HFF-Myc (cell line): Measurements from ENCODE around the gene ZDHHC8.

Source experiments
- DNase-seq: peaks from one replicate; pipeline ENCODE4 v3.0.0-alpha.2; 2011; ENCODE audit warnings: low read depth; ENCODE audit errors: extremely low read depth
- H3K4me3 ChIP-seq: replicated peaks from 2 replicates; pipeline ENCODE4 v1.5.1; 2011; ENCODE audit warnings: low read depth, mild to moderate bottlenecking, control low read depth, low read length
- TF ChIP-seq, protein P1 (sequence below): IDR thresholded peaks from 2 replicates; pipeline ENCODE4 v1.5.1; 2012; ENCODE audit warnings: mild to moderate bottlenecking, low read depth, low read length, control low read depth; ENCODE audit errors: missing control alignments

ZDHHC8 gene

DNA sequence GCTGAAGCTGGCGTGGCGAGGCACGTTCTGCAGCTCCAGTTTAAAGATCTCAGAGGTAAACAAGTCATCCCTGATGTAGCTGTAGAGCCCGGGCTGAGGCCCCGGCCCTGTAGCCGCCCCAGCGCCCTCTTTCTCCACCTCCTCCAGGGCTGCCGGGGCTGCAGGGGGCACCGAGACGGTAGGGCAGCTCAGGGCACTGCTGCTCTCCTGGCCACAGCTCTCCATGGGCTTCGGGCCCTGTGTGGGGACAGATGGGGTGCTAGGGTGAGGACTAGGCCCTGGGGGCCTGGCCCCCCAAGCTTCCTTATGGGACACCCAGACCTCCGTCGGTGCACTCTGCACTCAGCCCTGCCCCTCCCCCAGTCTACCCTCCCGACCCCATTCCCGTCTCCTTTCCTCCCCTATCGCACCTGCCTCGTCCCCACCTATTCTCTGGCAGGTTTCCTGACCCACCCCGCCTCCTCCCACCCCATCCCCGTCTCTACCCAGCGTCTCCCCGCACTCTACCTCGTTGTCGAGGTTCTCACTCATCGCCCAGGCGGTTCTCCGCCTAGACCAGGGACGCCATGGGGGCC, 15.1 kb upstream of the ZDHHC8 start:
- TF ChIP-seq, protein P1, sequence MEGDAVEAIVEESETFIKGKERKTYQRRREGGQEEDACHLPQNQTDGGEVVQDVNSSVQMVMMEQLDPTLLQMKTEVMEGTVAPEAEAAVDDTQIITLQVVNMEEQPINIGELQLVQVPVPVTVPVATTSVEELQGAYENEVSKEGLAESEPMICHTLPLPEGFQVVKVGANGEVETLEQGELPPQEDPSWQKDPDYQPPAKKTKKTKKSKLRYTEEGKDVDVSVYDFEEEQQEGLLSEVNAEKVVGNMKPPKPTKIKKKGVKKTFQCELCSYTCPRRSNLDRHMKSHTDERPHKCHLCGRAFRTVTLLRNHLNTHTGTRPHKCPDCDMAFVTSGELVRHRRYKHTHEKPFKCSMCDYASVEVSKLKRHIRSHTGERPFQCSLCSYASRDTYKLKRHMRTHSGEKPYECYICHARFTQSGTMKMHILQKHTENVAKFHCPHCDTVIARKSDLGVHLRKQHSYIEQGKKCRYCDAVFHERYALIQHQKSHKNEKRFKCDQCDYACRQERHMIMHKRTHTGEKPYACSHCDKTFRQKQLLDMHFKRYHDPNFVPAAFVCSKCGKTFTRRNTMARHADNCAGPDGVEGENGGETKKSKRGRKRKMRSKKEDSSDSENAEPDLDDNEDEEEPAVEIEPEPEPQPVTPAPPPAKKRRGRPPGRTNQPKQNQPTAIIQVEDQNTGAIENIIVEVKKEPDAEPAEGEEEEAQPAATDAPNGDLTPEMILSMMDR = no peak
- peak overlapping the region; percentile 87 for H3K4me3 ChIP-seq
- no peak for DNase-seq

DNA sequence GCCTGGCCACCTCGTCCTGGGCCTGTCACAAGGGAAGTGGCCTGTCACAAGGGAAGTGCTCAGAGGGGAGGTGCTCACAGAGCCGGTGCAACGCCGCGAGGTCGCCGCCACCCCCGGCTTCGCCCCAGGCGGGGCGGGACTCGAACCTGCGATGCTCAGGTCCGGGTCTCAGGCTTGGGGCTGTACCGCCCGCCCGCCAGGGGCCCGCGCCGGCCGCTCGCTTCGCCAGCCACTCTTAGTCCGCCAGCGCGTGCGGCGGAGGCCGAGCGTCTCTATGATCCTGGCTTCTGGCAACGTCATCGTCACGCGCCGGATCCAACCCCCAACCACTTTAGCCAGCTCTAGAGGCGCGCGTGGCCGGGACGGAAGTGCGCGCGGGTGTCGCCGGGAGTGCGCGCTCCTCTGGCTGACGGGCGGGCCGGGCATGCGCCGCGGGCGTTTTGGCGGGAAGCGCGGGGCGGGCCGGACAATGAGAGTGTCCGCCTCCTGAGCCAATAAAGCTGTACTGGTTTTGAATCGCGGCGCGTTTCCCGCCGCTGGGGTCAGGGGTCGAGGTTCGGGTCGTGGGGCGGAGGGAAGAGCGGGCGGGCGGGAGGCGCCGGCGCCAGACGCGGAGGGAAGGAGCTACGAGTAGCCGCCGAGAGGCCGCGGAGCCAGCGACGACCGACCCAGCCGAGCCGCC, 14.5 kb upstream of the ZDHHC8 start, which contains the start of gene TRMT2A:
Gene TRMT2A, minus strand, starts transcription at position 276 of the 682 bp plus-strand sequence. CDS start 320 bp downstream, outside the sequence.
- peak within 1 kb of the TSS; percentile 87 for H3K4me3 ChIP-seq
- TF ChIP-seq, protein P1 = no peak
- DNase-seq = peak; percentile 91

DNA sequence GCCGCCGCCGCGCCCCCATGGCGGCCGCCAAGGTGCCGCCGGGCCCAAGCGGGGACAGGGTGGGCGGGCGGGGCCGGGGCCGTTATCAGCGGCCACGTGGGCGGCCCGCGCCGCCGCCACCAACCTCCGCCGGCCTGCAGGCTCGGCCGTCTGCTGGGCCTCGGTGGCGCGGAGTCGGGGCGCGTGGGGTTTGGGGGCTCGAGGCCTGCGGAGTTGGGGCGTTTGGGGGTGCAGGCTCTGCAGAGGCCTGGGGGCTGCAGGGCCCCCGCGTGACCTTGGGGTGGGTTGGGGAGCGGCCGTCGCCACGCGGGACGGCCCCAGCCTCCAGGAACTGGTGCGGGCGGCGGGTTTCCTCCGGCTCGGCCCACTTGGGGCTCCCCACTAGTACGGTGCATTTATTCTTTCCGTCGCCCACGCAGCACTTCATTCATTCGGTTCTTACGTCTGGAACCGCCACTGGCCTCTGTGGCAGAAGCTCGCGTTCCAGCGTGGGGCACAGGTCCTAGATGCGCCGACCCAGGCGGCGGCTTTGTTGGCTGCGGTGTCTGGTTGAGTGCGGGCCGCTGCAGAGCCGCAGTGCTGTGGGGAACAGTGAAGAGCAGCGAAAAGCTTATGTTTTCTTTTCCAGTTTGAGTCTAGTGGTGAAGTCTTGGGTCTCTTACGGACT, 13.8 kb upstream of the ZDHHC8 start:
- TF ChIP-seq, protein P1 = no peak
- DNase-seq = no peak
- H3K4me3 ChIP-seq = peak overlapping the region; percentile 87

DNA sequence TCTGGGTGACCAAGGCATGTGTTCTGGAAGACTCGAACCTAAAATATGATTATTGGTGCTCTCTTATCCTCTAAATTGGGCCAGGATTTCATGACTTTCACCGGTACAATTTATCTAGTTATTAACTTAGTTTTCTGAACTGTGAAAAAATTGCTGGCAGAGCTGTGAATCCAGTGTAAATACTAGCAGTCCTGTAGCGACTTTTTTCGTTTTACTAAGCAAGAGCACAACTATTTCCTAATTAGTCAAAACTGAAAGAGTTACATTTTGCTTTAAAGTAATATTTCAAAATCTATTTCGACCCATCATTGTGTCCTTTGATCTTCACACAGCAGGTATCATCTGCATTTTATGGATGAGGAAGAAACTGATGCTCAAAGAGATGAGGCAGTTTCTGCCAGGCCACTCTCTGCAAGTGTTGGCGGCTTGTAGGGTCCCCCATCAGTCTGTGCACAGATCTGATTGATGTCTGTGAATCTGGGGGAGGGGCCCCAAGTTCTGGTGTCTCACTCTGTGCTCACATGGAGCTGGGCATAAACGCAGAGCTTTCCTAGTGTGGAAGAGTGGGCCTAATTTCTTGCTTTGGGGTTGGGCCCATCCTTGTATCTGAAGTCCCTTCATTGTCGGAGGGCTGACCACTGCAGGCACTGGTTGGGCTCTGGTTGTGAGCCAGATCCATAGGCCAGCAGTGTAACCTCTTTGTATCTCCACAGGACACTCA, 13.1 kb upstream of the ZDHHC8 start:
- TF ChIP-seq, protein P1 = no peak
- H3K4me3 ChIP-seq = peak overlapping the region; percentile 87
- DNase-seq = no peak

DNA sequence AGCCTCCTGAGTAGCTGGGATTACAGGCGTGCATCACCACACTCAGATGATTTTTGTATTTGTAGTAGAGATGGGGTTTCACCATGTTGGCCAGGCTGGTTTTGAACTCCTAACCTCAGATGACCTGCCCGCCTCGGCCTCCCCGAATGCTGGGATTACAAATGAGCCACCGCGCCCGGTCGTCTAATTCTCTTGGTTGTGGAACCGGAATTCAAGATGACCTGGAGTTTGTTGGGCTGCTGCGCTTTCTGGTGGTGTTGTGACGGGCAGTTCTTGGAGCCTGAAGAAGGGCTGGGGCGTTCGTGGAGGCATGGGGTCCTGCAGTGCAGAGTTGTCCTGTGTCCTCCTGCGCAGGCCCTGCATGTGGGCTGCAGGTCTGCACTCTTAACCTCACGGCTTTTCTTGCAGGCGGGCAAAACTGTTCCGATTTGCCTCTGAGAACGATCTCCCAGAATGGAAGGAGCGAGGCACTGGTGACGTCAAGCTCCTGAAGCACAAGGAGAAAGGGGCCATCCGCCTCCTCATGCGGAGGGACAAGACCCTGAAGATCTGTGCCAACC, 9.7 kb upstream of the ZDHHC8 start:
- H3K4me3 ChIP-seq = no peak overlapping the region
- TF ChIP-seq, protein P1 = no peak

DNA sequence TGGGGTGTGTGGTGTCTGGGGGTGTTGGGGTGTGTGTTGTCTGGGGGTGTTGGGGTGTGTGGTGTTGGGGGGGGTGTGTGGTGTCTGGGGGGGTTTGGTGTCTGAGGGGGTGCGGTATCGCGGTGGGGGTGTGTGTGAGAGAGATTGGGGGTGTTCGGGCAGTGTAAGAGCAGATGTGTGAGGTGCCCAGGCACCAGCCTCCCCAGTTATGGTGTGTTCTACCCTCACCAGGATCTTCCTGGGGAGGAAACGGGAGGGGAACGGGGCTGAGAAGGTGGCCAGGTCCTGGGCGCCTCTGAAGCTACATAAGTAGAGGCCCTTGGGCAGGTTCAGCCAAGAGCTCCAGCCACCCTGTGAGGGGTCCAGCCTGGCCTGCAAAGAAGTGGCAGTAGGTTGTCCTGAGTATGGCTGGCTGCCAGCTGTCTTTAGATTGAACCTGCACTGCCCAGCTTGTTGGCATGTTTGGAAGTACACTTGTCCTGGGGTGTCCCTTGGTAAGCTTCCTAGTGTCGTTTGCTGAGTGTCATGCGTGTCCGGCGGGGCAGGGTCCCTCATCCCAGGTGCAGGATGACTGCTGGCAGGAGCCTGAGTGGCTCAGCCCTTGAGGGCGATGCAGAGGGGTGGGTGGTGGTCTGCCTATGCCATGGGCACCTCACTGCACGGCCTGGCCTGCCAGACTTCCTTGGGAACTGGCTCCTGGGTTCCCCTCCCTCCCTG, 8.1 kb upstream of the ZDHHC8 start:
- H3K4me3 ChIP-seq = no peak overlapping the region
- TF ChIP-seq, protein P1 = no peak
- no peak for DNase-seq

More for the DNA sequence above, 9.7 kb upstream of the ZDHHC8 start:
- no peak for DNase-seq
